DMS114 treated with DMSO at 0.1 percent for 48 hours (cell line): ENCODE measurements around the gene MYBPC3.

ENCODE experiments used
- DNase-seq: peaks from one replicate; lab custom pipeline; 2025; ENCODE audit not compliant: unreplicated experiment; lab: John Stamatoyannopoulos, UW

MYBPC3 gene

GRCh38 chr11:47352556-47352955 is at the start of gene MYBPC3:
Gene MYBPC3, minus strand, starts transcription at chr11:47352702. Its CDS starts 55 bp downstream, at chr11:47352647.
- DNase-seq, result no peak

- DNase-seq, result no peak
Measured at GRCh38 chr11:47400768-47401279, 48.3 kb upstream of the MYBPC3 start.

DNA sequence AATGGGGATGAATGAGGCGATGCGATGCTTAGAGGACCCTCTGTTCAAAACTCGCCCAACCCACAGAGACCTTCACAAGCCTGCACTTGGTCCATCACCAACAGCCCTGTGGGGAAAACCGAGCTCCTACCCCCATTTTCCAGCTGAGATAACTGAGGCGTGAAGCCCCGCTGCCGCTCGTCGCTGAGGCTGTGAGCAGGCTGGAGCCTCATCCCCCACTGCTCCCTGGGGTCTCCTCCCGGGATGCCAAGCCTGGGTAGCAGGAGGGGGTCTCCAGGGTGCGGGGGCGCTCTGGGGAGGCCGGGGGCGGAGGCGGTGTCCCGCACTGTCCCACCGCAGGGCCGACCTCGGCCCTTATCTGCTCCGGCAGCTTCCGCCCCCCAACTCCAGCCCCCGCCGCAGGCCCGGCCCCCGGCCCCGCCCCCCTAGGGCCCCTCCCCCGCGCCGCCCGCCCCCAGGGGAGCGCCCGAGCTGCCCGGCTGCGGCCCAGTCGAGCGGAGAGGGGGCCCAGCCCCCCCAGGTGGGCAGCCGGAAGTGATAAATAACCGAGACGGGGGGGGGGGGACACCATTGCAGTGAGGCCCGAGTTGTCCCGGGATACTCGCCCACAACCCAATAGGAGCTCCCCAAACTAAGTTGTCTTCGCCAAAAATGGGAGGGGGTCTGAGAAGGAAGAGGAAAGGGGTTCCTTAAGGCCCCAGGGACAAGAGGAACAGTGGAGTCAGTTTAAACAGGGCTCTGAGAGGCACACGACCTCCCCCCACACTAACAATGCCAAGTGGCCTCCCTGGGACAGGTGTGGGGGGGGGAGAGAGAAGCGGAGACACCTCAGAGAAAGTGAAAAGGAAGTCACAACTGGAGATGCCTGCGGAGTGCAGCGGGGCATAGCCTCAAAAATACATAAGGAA is 47.6 kb upstream of the MYBPC3 start:
- DNase-seq, result no peak

DNA sequence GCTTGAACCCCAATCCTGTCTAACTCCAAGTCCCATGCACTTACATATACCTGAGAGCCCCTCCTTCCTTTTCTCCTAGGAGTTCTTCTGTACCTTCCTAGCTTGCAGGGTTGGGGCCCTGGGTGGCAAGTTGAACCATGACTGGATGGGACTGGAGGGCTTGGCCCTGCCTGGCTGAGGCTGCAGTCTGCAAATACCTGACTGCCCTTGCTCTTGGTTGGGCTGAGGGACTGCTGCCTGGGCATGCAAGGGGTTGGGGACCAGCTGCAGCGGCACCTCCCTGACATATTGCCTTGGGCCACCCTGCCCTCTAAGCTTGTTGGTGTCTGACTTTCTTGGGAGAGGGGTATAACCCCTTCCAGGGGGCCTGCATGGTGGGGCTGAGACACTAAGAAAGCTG is 46.0 kb upstream of the MYBPC3 start:
- no peak for DNase-seq

GRCh38 chr11:47398011-47398410 is 45.5 kb upstream of the MYBPC3 start:
- no peak for DNase-seq

- no peak for DNase-seq
Measured at GRCh38 chr11:47396049-47396320, 43.5 kb upstream of the MYBPC3 start.

GRCh38 chr11:47395223-47396048 is 42.9 kb upstream of the MYBPC3 start:
- no peak for DNase-seq

DNA sequence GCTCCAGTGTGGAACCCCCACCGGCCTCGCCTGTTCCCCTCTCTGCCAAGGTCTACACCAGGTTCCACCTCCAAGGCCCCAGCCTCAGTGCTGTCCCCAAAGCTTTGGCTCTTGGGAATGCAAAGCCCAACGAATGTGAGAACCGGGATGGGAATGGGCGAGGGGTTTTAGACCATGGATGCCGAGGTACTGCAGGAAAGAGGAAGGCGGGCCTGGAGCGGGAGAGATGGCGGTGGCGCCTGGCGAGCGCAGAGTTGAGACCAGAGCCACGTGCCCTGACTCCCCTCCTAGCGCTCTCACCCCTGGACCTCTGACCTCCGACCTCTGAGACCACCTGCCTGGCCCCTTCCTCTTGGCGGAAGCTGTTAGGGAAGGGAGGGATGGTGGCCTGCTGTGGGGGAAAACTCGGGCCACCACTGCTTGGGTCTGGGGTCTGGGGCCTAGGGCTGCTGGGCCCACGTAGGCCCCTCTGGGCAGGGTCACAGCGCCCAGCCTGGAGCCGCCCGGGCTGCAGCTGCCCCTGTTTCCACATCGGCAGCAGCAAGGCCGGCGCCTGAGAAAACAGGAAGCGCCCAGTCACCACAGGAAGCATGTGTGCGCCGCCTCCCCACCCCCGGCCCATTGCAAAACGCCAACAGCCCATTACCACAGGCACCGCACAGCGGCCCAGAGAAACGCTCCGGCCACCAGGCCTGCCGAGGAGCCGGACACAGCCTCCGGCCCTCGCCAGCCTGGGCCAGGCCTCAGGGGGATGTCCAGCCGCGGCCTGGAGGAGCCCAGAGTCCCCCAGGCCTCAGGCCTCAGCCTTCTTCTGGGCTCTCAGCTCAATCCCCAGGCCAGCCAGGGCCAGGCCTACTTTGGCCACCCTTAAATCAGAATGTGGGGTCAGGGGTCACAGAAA is 42.1 kb upstream of the MYBPC3 start:
- DNase-seq, result no peak

- DNase-seq, result no peak
Measured at GRCh38 chr11:47394050-47394321, 41.5 kb upstream of the MYBPC3 start.

GRCh38 chr11:47393163-47394049 is 40.9 kb upstream of the MYBPC3 start:
- no peak for DNase-seq

DNA sequence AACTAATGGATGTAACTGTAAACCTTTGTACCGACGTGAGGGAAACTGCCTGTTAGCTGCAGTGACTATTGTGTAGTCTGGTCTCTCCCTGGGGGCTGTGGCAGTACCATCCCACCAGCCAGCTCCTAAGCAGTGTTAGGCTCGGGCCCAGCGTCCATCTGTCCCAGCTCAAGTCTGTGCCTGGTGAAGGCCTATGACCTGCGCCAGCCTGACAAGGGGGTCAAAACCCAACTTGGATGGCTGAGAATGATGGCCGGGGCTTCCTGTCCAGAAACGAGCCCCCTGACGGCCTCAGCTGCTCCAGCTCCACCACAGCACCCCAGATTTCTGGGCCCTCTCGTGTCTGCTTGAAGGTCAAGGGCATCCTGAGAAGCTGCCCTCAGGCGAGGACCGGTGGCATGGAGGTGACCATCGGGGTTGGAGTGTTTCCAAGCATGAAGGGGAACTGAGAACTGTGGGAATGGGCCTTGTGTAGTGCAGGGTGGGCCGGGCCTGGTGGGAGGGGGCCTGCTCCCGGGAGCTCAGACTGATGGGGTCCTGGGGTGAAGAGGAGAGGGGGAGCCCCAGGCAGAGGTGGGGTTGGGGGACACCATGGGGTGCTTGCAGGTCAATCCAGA is 40.2 kb upstream of the MYBPC3 start:
- DNase-seq, result no peak

DNA sequence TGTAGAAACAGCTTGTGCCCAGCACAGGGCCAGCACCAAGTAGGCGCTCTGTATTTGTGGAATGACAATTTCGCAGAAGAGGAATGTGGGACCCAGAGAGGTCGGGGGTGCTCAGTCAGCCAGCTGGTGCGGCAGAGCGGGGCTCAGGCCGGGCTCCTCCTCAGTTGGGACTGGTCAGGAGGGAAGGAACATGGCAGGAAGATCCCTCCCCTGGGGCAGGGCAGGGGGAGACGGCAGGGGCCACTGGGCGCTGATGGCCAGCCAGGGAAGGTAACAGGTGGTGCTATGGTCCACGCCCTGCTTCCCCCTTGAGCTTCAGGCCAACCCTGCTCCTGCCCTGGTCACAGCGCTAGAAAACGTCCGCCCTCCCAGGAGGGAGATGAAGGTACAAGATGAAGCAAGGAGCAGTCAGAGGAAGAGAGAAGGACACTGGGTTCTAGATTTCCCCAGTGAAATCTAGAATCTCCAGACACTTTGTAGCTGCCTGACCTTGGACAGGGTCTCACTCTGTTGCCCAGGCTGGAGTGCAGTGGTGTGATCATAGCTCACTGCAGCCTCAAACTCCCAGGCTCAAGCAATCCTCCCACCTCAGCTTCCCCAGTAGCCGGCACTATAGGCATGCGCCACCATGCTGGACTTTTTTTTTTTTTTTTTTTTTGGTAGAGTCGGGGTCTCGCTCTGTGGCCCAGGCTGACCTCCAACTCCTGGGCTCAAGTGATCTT is 39.4 kb upstream of the MYBPC3 start:
- DNase-seq, result no peak

- DNase-seq, result no peak
Measured at GRCh38 chr11:47391077-47391583, 38.6 kb upstream of the MYBPC3 start.

DNA sequence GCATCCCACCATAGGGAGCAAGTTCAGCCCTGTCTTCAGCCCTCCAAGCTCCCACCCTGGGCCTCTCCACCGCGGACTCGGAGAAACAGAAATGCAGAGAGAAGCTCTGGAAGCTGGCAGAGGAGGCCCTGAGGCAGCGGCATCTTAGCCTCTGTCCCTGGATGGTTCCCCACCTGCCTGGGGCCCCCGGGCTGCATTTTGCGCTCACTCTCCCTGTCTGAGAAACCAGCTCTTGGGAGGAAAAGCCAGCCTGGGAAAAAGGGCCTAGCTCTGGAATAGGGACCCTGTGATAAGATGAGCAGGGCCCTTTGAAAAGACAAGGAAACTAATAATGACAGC is 37.9 kb upstream of the MYBPC3 start:
- DNase-seq, result no peak

GRCh38 chr11:47389577-47390421 is 37.3 kb upstream of the MYBPC3 start:
- no peak for DNase-seq

- DNase-seq, result no peak
Measured at GRCh38 chr11:47388697-47389576, 36.4 kb upstream of the MYBPC3 start.
